ENCODE data around the gene KCNA2.

Gene KCNA2

DNA sequence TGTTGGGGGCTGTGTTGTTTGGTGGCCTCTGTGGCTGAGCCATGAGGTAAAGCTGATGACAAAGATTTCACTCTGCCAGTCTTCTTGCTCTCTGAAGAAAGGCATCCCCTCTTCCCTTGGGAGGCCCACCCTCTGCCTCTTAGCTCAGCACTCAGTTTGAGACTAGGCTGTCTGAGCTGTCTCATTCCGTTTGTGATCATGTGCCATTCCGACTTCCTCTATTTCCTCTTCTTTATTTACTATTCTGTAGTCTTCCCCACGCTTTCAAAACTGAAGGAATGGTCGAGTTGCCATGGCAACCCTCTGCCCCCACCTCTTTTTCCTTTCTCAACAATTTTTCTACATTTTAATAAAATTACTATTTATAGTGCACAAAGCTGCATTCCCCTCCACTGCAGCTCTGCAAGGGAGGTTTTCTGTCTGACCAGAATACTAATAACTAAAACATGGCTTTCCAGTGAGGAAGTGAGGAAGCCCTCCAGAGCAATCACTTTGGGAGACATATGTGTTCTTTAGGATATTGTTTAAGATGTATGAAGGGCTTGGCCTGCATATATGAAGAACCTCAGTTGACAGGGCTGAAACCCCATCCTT, 37.8 kb upstream of the KCNA2 start:
- TF ChIP-seq, protein P1, sequence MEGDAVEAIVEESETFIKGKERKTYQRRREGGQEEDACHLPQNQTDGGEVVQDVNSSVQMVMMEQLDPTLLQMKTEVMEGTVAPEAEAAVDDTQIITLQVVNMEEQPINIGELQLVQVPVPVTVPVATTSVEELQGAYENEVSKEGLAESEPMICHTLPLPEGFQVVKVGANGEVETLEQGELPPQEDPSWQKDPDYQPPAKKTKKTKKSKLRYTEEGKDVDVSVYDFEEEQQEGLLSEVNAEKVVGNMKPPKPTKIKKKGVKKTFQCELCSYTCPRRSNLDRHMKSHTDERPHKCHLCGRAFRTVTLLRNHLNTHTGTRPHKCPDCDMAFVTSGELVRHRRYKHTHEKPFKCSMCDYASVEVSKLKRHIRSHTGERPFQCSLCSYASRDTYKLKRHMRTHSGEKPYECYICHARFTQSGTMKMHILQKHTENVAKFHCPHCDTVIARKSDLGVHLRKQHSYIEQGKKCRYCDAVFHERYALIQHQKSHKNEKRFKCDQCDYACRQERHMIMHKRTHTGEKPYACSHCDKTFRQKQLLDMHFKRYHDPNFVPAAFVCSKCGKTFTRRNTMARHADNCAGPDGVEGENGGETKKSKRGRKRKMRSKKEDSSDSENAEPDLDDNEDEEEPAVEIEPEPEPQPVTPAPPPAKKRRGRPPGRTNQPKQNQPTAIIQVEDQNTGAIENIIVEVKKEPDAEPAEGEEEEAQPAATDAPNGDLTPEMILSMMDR (IDR thresholded peaks at IDR 0.05; ENCODE audit: low read depth, low read length), result no peak
- no peak for DNase-seq (ENCODE audit: extremely low read depth, low read depth)

DNA sequence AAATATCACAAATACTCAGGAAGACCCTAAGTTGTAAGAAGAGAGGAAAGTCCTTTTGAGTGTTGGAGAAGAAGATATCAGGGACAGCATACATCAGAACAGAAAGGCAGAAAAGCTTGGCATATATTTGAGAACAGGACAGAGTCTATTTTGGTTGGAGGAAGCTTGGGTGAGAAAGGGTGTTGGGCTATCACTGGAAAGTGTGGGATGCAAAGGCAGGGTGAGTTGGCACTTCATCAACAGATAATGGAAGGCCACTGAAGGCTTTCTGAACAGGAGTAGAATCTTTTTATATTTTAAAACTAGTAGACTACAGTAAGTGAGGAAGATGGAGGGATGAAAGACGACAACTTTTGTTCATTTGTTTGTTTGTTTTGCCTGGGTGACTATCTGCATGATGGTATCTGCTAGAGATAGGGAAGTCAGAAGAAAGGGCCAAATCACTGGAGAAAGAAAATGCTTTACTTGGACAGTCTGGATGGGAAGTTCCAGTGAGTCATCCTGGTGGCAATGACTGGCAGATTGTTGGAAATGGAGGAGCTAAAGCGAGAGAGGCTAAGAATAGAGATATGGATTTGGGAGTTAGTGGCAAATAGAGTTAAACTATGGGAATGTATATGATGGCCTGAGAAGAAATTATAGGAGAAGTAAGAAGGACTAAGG, 33.7 kb upstream of the KCNA2 start:
- TF ChIP-seq, protein P1 (IDR thresholded peaks at IDR 0.05; ENCODE audit: low read depth, low read length), result no peak
- DNase-seq (ENCODE audit: extremely low read depth, low read depth), result no peak

DNA sequence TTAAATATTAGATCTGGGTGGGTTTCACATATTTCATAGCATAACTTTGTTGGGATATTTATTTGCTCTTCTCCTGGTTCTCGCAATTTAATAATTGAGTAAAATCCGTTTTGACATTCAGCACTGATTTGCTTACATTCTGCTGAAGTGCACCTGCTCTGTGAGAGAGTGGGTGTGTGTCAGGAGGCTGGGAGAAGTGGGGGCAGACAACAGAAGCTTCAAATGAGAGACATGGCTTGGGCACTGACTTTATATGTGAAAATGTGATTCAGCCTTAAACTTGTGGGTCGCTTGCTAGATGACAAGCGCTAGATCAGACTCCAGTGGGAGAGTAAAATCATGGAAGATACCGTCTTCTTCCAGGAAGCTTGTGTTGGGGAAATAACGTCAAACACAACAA, 32.4 kb upstream of the KCNA2 start:
- TF ChIP-seq, protein P1 (IDR thresholded peaks at IDR 0.05; ENCODE audit: low read depth, low read length), result no peak
- no peak for DNase-seq (ENCODE audit: extremely low read depth, low read depth)

DNA sequence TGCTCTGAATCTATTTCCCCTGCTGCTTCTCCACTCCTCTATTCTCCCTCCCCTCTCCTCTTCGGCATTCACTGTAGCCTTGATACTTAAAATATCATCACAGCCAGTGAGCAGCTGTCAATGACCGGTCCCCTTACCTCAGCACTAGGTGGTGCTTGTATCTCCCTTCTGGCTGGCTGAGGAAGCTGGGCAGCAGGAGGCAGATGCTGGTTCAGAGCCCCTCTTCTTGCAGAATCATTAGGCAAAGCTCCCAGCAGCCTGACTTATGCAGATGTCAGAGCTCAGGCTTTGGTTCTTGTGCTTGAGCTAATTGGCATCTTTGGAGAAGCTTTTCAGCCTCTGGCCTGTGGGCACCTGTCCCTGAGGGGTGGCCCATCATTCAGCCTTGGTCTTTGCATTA, 31.9 kb upstream of the KCNA2 start:
- TF ChIP-seq, protein P1 (IDR thresholded peaks at IDR 0.05; ENCODE audit: low read depth, low read length), result no peak
- DNase-seq (ENCODE audit: extremely low read depth, low read depth), result no peak

DNA sequence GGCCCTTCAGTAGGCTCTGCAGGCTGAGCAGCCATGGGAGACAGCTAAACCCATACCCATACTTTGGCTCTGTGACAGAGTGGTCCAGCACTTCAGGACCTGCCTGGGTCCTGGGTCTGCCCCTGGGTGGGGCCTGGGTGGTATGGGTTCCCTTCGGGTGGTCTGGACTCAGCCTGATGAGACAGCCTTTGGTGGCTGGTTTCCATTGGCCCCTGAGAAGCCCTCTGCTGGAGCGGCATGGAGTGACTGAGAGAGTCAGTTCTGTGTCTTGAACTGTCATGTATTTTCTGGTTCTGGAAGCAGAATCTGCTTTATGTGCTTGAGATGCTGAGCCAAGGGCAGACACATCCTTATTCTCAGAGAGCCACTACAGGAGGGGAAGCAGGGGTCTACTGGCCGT, 31.3 kb upstream of the KCNA2 start:
- DNase-seq (ENCODE audit: extremely low read depth, low read depth), result no peak
- TF ChIP-seq, protein P1 (IDR thresholded peaks at IDR 0.05; ENCODE audit: low read depth, low read length), result no peak

DNA sequence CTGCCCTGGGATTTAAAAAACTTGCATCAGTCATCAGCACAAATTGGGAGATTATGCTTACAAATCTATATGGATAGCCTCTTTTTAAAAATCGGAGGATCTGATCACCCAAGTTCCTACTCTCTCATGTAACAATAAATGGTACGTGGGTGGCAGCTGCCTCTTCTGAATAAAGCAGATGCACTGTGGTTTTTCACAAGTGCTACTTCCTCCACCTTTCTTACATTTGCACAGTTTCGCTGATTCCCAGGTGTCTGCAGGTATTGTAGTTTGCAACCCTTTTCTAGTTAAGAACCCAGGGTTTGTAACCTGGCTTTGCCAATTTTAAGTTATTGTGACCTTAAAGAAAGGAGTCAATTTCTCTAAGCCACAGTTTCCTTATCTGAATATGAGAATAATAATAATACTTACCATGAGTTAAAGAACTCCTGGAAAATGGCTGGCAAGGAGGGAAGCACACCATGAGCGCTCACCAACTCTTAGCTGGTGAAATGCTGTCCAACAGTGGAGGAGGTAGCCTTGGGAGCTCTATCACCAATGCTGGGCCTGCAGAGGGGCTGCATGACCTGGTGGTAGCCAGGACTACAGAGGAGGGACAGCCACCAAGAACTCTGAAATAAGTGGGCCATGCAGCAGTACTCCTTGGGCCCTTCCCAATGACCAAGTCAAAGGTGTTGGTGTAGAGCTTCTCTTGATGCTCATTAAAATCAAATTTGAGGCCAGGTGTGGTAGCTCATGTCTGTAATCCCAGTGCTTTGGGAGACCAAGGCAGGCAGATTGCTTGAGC, 30.2 kb upstream of the KCNA2 start:
- TF ChIP-seq, protein P1 (IDR thresholded peaks at IDR 0.05; ENCODE audit: low read depth, low read length), result no peak
- no peak for DNase-seq (ENCODE audit: extremely low read depth, low read depth)

DNA sequence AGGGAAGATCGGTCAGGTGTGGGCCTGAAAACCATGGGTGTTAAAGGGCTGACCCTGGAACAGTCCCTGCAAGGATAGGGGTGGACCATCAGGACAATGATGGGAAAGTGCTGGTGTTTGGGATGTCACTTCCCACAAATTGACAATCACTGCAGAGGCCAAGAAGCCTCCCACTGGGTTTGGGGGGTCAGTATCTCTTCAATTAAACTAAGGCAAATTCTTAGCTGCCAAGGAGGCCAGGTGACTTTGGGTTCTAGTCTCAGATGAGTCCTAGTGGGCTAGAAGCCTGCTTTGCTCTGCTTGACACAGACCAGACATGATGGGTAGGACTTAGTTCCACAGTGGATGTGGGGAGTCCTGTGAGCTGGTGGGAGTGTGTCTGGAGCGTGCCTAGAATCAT, 29.3 kb upstream of the KCNA2 start:
- TF ChIP-seq, protein P1 (IDR thresholded peaks at IDR 0.05; ENCODE audit: low read depth, low read length), result no peak
- no peak for DNase-seq (ENCODE audit: extremely low read depth, low read depth)

All from AG09319 (cell line).